Esophagus squamous epithelium (tissue), 5 donors: Measurements from ENCODE around the gene ZSCAN21. TPM values are rescaled to one million over a fixed set of nuclear protein-coding genes. Genes with fewer than 3 reads are reported as not detected.

Source experiments
- DNase-seq: peaks from one replicate; lab custom pipeline; 2025; lab: John Stamatoyannopoulos, UW
- H3K27ac ChIP-seq, 4 donors: fragments of 200-600 bp; sonication (generic); one replicate each; pipeline ENCODE4 v1.5.1; 2016 to 2019; ENCODE audit warnings: mild to moderate bottlenecking in 1 of 4
- H3K27me3 ChIP-seq, 4 donors: fragments of 200-600 bp; sonication (generic); 1 replicate in 3 of 4; 2 replicates in 1 of 4; pipeline versions ENCODE4 v1.5.1 to v1.6.0; 2017 to 2021; ENCODE audit warnings: antibody characterized with exemption in 1 of 4
- H3K36me3 ChIP-seq, 3 donors: fragments of 200-600 bp; sonication (generic); one replicate each; pipeline ENCODE4 v1.5.1; 2016 to 2019
- H3K4me1 ChIP-seq, 3 donors: fragments of 200-600 bp; sonication (generic); one replicate each; pipeline ENCODE4 v1.5.1; 2017 to 2019
- H3K4me3 ChIP-seq, 4 donors: fragments of 200-600 bp; sonication (generic); 1 replicate in 3 of 4; 2 replicates in 1 of 4; pipeline ENCODE4 v1.5.1; 2016 to 2019; ENCODE audit warnings: mild to moderate bottlenecking in 2 of 4, moderate library complexity in 1 of 4
- H3K9me3 ChIP-seq, 3 donors: fragments of 200-600 bp; sonication (generic); one replicate each; pipeline ENCODE4 v1.5.1; 2016 to 2019
- CTCF ChIP-seq, 6 experiments: fragments of 450-650 bp in 4 of 6; fragments of 200-600 bp in 2 of 6; sonication (generic) in 2 of 6; IDR thresholded peaks; one replicate each; pipeline ENCODE4 v1.5.1; 2016 to 2019; ENCODE audit warnings: antibody characterized with exemption in 6 of 6, mild to moderate bottlenecking in 4 of 6, moderate library complexity in 4 of 6
- POLR2A ChIP-seq, 4 donors: fragments of 450-650 bp; IDR thresholded peaks; one replicate each; pipeline ENCODE4 v1.6.1; 2017; ENCODE audit warnings: antibody characterized with exemption in 4 of 4, mild to moderate bottlenecking in 4 of 4, moderate library complexity in 3 of 4
- WGBS, 2 donors: methylation state at CpG; one replicate each; pipeline ENCODE4 v1.1.5; 2018; 5-methylcytosine and 5-hydroxymethylcytosine counted together
- intact Hi-C: fragments of 100-400 bp; cut with DNase I; formaldehyde crosslinking; loops from one replicate; pipeline ENCODE4 v1.15.0; 2022
- total RNA-seq, 4 donors: library from RNA; depleted of rRNA; stranded (reverse); fragments of >200 nt; gene quantifications; one replicate each; pipeline ENCODE4 v1.1.0, GENCODE V29; 2016
- donor health status: DM: yes; HTN: yes; CAD: no.

The ZSCAN21 gene
- total RNA-seq, 4 donors from 2014 or later, result 3.7 to 12.0 (median 8.0) TPM

GRCh38 chr7:100093925-100094486, 44.4 kb downstream of the ZSCAN21 start:
- TF ChIP-seq POLR2A (IDR thresholded peaks at IDR 0.05), result no peak
- TF ChIP-seq CTCF (IDR thresholded peaks at IDR 0.05), result no peak
- H3K4me1 ChIP-seq, result peaks cover 0 to 49% (median 12%) of the 10 kb centered on the region in 3 donors
- 87 to 91% methylated on average over 11 to 15 of the region's 16 CpGs for WGBS, 2 donors
- H3K36me3 ChIP-seq, result peaks cover 39 to 93% (median 75%) of the 10 kb centered on the region in 3 donors
- no peak for DNase-seq
- H3K9me3 ChIP-seq, result no peaks in the 10 kb centered on the region
- H3K27ac ChIP-seq, result no peak overlapping the region
- H3K27me3 ChIP-seq, result no peaks in the 10 kb centered on the region
- intact Hi-C loops, result no loop called here
- H3K4me3 ChIP-seq, result no peak overlapping the region

DNA sequence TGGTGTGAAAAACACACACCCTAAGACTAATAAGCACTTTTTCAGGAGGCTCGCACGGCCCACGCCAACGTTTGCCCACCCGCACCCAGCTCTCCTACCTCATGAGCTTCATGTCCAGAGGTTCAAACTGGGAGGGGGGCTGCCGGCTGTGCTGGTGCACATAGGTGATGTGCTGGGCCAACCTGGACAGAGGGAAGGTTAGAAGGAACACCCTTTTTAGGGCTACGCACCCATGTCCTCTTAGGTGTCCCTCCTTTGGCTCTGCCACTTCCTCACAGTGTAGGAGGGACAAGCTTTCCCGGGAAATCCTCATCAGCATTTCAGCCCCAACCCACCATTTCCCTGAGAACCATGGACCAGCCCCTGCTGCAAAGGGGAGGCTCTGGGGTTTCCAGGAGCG, 45.7 kb downstream of the ZSCAN21 start:
- H3K4me3 ChIP-seq, result no peak overlapping the region
- WGBS, 2 donors, result 81 to 86% methylated on average over 8 to 9 of the region's 9 CpGs
- H3K9me3 ChIP-seq, result no peaks in the 10 kb centered on the region
- H3K27ac ChIP-seq, result no peak overlapping the region
- intact Hi-C loops, result no loop called here
- DNase-seq, result no peak
- TF ChIP-seq CTCF (IDR thresholded peaks at IDR 0.05), result no peak
- no peak for TF ChIP-seq POLR2A (IDR thresholded peaks at IDR 0.05)
- peaks cover 39 to 93% (median 76%) of the 10 kb centered on the region in 3 donors for H3K36me3 ChIP-seq
- peaks cover 7 to 48% (median 8%) of the 10 kb centered on the region in 3 donors for H3K4me1 ChIP-seq
- no peaks in the 10 kb centered on the region for H3K27me3 ChIP-seq

DNA sequence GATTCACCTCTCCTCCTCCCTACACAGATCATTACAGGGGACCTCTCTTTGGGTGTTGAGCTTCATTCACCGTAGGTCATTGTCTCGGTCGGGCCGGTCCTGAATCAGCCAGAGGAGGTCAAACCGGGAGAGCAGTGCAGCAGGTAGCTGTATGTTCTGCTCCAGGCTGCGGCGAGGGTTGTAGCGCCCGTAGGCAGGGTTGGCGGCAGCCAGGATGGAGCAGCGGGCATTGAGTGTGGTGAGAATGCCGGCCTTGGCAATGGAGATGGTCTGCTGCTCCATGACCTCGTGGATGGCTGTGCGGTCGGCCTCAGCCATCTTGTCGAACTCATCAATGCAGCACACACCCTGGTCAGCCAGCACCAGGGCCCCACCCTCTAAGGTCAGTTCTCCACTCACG, 46.1 kb downstream of the ZSCAN21 start:
- Histone ChIP-seq H3K27me3 (no peaks in the 10 kb centered on the region), H3K27ac (no peak overlapping the region), H3K4me1 (peaks cover 7 to 44% (median 8%) of the 10 kb centered on the region in 3 donors), H3K9me3 (no peaks in the 10 kb centered on the region), H3K36me3 (peaks cover 39 to 89% (median 72%) of the 10 kb centered on the region in 3 donors), H3K4me3 (no peak overlapping the region)
- 82 to 84% methylated on average over 3 to 6 of the region's 17 CpGs for WGBS, 2 donors
- no peak for DNase-seq
- no peak for TF ChIP-seq CTCF (IDR thresholded peaks at IDR 0.05)
- no peak for TF ChIP-seq POLR2A (IDR thresholded peaks at IDR 0.05)
- intact Hi-C loops, result no loop called here

DNA sequence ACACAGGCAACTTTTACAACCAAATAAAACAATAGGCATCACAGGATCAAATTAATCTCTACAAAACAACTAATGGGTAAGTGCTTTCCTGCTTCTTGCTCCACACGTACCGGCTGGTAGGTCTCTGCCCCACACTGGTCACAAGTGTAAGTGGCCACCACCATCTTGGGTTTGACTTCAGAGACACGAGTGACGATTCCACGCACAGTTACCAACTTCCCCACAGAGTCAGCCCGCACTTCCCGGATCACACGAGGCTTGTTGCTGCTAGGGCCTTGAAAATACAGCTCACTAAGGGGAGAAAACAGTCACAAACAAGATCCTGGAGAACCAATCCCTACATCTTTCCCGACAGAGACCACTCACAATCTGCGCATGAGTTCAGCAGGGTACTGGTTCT, 49.3 kb downstream of the ZSCAN21 start:
- Histone ChIP-seq H3K27ac (peak overlapping the region in 1 of 4 donors; percentile 99), H3K4me3 (no peak overlapping the region), H3K4me1 (peaks cover 12 to 44% (median 12%) of the 10 kb centered on the region in 3 donors), H3K27me3 (no peaks in the 10 kb centered on the region), H3K36me3 (peaks cover 27 to 67% (median 50%) of the 10 kb centered on the region in 3 donors), H3K9me3 (no peaks in the 10 kb centered on the region)
- no peak for DNase-seq
- no peak for TF ChIP-seq POLR2A (IDR thresholded peaks at IDR 0.05)
- TF ChIP-seq CTCF (IDR thresholded peaks at IDR 0.05), result no peak
- intact Hi-C loops, result no loop called here
- 82 to 86% methylated on average over 6 to 7 of the region's 10 CpGs for WGBS, 2 donors

- H3K9me3 ChIP-seq, result no peaks in the 10 kb centered on the region
- peaks cover 23 to 67% (median 50%) of the 10 kb centered on the region in 3 donors for H3K36me3 ChIP-seq
- intact Hi-C loops, result no loop called here
- DNase-seq, result no peak
- TF ChIP-seq CTCF (IDR thresholded peaks at IDR 0.05), result no peak
- no peak for TF ChIP-seq POLR2A (IDR thresholded peaks at IDR 0.05)
- H3K4me3 ChIP-seq, result peak overlapping the region; percentile 51 to 94 (median 76)
- peaks cover 12 to 40% (median 12%) of the 10 kb centered on the region in 3 donors for H3K4me1 ChIP-seq
- peak overlapping the region; percentile 91 to 99 (median 98) for H3K27ac ChIP-seq
- H3K27me3 ChIP-seq, result no peaks in the 10 kb centered on the region
- 51 to 65% methylated on average over 12 of the region's 12 CpGs for WGBS, 2 donors
Observed at GRCh38 chr7:100099452-100099851, 49.9 kb downstream of the ZSCAN21 start.
